T47D (cell line): ENCODE results near the gene SPSB4.

Experiments used
- DNase-seq, 2 experiments: peaks; one replicate each; pipeline versions ENCODE4 v3.0.0 to v3.0.0-alpha.2; 2011 to 2012; ENCODE audit warnings: low read depth in 1 of 2, low spot score in 1 of 2
- JUND ChIP-seq: IDR thresholded peaks from 2 replicates; pipeline ENCODE4 v1.6.1; 2012; ENCODE audit warnings: low read depth
- in situ Hi-C: cut with HindIII; loops from 2 replicates; pipeline ENCODE4 v1.10.0; 2016; ENCODE audit warnings: low sequenced_read_pairs, low pct_unique_long_range_greater_than_20kb

The SPSB4 gene

DNA sequence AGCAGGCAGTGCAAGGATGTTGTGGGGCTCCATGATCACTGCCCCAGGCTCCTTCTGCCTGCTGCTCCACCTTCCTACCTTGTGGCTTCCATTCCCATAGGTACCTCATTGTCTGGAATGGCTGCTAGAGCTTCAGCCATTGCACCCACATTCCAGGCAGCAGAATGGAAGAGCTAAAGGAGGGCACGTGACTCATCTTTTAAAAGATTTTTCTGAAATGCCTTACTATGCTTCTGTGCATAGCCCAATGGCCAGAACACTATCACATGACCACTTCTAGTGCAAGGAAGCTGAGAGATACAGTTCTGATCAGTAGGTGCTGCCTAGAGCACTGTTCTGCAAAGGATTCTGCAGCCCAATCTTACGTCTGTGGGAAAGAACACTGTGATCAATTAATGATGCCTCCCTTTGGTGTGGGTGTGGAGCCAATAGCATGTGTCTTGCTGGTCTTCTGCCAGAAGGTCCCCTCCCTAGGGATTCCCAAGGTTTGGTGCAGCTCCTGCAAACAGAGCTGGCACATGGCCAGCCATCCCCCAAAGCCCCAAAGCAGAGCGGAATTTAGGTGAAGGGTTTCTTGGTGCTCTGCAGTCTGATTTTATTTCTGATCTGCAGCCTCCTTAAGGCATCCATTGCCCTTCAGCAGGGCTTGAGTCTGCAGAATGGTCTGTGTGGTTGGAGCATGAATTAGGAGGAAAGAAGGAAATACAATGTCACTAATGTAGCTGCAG lies 34.4 kb downstream of the SPSB4 start:
- in situ Hi-C loops: no loop called here
- no peak for TF ChIP-seq JUND
- DNase-seq: no peak

DNA sequence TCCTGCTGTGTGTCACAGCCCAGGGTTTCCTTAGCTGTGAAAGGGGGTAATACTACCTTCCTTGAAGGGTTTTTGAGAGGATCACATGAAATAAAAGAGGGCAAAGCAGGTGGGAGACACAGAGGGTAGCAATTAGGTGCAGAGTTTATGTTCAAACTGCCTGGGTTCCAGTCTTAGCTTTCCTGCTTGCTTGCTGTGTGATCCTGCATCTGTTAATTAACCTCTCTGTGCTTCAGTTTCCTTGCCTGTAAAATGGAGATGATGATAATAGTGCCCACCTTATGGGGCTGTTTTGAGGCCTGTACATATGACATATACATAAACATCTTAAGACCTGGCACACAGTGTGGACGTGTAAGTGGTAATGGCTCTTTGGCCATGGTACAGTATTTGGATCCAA lies 35.0 kb downstream of the SPSB4 start:
- in situ Hi-C loops: no loop called here
- DNase-seq: no peak
- no peak for TF ChIP-seq JUND

DNA sequence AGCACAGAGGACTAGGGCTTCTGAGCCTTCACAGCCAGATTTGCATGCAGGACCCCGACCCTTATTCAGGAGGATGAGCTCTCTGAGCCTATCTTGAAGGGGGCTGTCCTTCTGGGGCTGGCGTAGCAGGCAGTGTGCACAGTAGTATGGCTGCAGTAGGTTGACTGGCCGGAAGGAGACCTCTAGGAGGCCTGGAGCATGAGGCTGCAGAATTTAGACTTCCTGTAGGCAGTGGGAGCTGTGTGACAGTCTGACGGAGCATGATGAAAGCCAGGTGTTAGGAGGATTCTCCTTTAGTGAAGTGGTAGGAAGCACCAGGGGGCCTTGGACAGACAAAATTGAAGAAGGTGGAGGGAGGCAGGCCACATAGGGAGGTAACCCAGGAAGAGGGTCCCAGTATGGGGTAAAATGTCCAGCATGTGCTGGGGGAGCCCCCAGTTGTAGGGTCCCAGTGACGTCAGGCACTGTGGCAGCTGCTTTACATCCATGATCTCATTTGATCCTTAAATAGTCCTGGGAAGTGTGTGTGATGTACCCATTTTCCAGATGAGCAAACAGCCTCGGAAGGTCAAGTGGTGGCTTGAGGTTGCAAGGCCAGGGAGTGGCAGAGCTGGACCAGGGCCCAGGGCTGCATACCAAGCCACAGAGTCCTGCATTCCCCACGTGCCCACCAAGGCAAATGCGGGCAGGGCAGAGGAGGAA lies 36.1 kb downstream of the SPSB4 start:
- DNase-seq: no peak
- in situ Hi-C loops: no loop called here
- no peak for TF ChIP-seq JUND

DNA sequence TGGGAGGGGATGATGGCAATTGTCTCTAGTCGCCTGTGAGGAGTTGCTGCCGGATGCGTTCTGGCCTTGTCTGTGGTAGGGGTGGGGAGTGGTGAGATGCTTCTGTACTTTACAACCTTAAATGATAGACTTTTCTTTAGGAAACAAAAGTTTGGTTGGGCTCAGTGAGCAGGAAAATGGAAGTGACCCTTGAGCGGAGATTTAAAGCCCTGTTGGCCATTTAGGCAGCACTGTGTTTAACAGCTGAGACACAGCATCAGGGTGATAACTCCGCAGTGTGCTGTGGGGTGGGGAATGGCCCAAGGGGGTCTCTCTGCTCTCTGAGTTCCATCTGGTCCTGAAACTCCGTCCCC lies 36.6 kb downstream of the SPSB4 start:
- in situ Hi-C loops: no loop called here
- no peak for DNase-seq
- TF ChIP-seq JUND: no peak

DNA sequence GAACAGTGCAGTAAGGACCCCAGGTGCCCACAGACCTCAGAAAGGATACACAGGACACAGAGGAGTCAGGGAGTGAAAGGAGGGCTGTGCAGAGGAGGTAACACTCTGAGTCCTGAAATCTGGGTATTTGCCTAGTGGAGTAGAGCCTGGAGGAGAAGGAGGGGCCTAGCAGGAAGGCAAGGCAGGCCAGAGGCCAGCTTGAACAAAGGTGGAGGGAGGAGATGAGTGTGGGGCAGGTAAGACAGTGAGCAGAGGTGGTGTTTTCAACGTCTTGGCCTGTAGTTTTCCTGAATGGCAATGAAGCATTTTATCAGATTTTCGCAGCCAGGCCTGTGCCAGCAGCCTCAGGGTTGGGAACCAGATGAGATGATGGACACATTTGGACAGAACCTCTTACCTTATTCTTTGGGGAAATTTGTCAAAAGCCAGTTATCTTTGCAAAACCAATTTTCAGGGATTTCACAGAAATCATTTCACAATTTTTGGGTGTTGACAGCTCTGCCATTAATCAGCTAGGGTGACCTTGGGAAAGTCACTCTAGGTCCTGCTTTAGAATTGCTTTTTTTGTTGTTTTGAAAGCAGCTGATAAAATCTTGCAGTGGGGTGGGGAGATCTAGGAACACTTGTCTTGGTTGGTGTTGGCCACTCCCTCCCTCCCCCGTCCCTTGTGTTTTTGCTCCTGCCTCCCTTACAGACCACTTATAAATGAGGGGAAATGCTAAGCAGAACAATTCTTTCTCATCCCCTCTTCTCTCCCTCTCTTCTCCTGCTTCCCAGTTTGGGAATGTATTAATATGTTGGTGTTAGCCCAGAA lies 38.4 kb downstream of the SPSB4 start:
- peak in 1 of 2 experiments; percentile 14 for DNase-seq
- in situ Hi-C loops: no loop called here
- TF ChIP-seq JUND: no peak

DNA sequence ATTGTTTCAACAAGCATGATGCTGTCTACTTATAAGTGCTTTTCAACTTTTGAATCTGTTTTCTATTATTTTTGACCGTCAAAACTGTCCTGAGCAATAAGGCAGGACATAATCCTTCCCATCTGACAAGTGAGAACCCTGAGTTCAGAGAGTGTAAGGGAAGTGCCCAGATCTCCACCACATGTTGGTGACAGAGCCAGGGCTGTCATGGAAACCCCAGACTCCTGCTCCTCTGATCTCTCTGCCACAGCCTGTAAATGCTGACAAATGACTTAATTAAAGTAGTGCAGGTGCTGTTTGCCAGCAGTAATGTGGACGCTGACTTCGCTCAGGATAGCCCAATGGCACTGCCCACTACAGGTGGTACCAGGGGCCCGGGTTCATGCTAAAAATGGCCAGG lies 40.3 kb downstream of the SPSB4 start:
- TF ChIP-seq JUND: no peak
- DNase-seq: no peak
- in situ Hi-C loops: no loop called here

DNA sequence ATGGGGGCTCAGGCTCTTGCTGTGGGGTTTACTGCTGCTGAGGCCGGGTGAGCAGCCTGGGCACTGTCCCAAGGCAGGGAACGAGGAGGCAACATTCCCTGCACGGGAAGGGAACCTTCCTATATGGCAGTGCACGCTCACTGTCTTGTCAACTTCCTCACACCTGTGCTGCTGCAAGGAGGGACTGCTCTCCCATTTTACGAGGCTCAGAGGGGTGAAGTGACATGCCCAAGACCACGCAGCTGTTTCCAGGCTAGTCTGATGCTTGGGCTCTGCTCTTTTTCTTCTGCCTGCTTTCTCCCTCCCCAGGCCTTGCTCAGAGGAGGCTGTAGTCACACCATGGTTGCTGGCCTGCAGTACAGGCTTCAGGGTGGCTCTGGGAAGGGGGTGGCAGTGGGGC lies 41.5 kb downstream of the SPSB4 start:
- DNase-seq: no peak
- in situ Hi-C loops: no loop called here
- TF ChIP-seq JUND: no peak

DNA sequence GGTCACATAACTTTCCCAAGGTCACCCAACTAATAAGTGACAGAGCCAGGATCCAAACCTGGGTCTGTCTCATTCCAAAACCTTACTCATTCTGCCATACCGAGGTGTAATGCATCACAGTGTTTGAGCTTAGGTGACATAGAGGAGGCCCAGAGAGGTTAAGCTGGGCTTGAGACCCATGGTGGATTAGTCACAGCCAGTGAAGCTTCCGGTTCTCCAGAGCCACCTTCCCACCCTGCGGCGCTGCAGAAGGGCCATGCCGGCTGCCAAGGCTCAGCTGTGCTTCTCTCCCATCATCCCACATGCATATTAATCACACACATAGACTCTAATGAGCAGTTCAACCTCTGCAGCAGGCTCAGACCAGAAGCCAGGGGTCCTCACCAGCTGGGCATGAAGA lies 42.2 kb downstream of the SPSB4 start:
- in situ Hi-C loops: no loop called here
- no peak for TF ChIP-seq JUND
- no peak for DNase-seq

DNA sequence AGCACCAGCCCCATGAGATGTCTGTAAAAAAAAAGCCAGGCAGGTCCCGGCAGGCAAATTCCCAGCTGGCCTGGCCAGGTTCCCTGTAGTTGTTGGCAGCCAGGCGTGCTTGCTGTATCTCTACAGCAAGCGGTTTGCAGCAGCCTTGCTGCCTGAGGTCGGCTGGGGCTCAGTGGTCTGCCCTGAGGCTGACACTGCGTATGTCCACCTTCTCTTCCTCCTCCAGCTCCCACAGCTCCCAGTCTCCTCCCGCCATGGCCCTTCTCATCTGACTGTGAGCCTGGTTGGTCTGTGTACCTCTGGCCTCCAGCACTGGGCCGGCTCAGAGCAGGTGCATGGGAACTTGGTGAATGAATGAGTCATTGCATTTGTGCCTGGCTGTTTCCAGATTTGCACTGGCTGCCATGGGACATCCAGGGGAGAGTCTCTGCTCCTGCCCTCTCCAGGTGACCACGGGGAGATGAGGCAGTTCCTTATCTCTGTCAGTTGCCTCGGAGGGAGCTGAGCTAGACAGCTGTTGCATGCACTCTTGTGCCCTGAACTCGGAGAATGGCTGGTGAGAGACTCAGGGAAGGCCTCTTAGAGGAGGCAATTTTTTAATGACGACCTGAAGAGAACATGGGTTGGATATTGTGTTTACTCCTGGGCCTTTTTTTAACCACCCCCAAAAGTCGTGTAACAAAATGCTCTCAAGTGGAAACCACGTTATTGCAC lies 43.0 kb downstream of the SPSB4 start:
- no peak for TF ChIP-seq JUND
- peak in 1 of 2 experiments; percentile 30 for DNase-seq
- in situ Hi-C loops: no loop called here

DNA sequence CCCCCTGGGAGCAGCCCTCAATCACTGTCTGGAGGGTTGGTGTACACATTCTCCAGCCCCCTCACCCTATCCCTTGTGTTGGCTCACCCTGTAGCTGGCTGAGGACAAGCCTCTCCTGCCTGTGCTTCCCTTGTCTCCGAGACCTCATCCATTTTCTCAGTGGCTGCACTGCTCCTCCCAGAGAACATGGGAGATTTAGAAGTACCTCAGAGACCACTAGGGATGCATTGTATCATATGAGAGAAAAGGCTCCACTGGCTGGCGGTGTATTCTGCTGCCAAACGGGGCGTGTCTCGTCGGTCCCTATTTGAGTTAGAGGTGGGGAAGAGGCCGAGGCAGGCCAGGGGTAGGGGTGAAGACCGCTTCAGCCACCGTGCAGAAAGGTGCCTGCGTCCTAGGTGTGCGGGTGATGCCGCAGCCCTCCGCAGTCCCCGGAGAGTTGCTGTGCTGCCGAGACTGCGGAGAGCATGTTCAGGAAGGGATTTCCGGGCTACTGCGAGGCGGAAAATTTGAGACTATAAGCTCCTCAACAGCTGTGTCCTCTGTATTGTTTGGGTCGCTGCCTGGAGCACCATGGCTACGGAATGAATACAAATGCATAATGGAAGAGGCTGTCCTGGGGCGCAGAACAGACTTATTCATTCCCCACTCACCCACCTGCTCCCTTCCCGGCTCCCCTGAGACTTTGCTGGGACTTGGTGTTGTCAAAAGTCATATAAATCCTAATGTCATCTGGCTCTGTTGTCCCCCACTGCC lies 43.8 kb downstream of the SPSB4 start:
- TF ChIP-seq JUND: no peak
- in situ Hi-C loops: no loop called here
- no peak for DNase-seq

DNA sequence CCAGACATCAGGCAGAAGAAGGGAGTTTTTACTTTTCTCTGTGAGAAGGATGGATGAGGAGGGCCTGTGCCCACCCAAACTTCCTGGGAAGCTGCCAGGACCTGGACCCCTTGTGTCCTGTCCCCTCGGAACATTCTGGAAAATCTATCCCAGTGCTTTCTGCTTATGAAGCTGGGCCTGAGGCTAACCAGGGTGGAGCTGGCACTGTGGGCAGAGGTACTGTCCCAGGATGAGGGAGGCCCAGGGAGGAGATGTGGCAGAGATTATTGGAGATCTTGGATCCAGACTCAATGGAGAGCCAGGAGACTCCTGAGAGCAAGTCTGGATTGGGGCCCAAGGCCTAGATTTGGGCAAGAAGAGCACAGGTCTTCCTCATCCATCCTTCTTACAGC lies 44.4 kb downstream of the SPSB4 start:
- no peak for TF ChIP-seq JUND
- in situ Hi-C loops: no loop called here
- DNase-seq: no peak

DNA sequence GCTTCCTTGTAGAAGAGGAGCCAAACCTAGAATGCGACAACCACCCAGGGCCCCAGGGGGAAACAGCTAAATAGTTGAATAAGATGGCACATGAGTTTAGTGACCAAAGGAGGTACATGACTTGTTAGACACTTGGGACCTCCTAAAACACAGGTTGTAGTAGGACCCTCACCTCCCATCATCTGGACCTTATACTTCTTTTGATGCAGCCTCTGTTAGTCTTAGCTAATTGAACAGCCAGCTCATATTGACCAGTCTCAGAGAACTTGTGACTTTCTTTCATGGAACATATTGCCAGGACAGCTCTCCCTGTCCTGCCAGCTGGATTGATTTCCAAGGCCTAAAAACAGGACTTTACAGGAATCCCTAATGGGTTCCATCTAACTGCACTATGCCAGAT lies 45.0 kb downstream of the SPSB4 start:
- in situ Hi-C loops: no loop called here
- no peak for TF ChIP-seq JUND
- DNase-seq: no peak
